Memory B cell (primary cell): ENCODE measurements around the gene SRGAP1.
"Not testable (repeated sequence)": the region's sequence is repeated elsewhere in the genome, so short reads cannot be mapped to it uniquely, and the experiment has no call there.

ENCODE experiments used
- ATAC-seq: fragments of 150-1000 bp; cut with Tn5 transposase; 2 replicates; pipeline ENCODE4 v1.10.0; 2021; ENCODE audit warnings: low read depth, mild to moderate bottlenecking, moderate library complexity
- DNase-seq, 2 donors: peaks; one replicate each; pipeline ENCODE4 v3.0.0; 2022; ENCODE audit warnings: low spot score in 2 of 2
- H3K27ac Mint-ChIP-seq: one replicate; pipeline ENCODE4 v1.8.0; 2022; ENCODE audit warnings: mild to moderate bottlenecking, moderate library complexity, mixed read lengths
- H3K27me3 Mint-ChIP-seq: one replicate; pipeline ENCODE4 v1.8.0; 2022; ENCODE audit warnings: mixed read lengths
- H3K36me3 Mint-ChIP-seq: one replicate; pipeline ENCODE4 v1.8.0; 2022; ENCODE audit warnings: mild to moderate bottlenecking, mixed read lengths
- H3K4me1 Mint-ChIP-seq: one replicate; pipeline ENCODE4 v1.8.0; 2022; ENCODE audit warnings: mixed read lengths
- H3K4me3 Mint-ChIP-seq: one replicate; pipeline ENCODE4 v1.8.0; 2022; ENCODE audit warnings: mild to moderate bottlenecking, moderate library complexity, mixed read lengths
- H3K9me3 Mint-ChIP-seq: one replicate; pipeline ENCODE4 v1.8.0; 2022; ENCODE audit warnings: mixed read lengths

SRGAP1 gene

DNA sequence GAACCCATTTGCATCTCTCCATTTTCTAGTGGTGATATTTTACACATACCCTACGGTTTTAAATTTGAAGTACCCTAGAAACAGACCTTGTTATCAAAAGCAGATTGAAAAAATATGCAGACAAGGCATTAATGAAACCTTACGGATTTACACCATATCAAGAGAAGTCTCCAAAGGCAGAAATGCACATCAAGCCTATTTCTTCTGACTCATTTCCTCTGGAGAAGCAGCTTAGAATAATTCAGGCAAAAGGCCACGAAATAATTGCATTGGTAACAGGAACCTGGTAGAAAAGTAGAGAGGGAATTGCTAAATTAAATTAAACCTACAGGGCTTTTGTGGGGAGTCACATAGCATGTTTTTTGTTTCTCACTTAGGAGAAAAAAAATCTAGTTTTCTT, 342.9 kb downstream of the SRGAP1 start:
- no peak for ATAC-seq
- no peak for DNase-seq

DNA sequence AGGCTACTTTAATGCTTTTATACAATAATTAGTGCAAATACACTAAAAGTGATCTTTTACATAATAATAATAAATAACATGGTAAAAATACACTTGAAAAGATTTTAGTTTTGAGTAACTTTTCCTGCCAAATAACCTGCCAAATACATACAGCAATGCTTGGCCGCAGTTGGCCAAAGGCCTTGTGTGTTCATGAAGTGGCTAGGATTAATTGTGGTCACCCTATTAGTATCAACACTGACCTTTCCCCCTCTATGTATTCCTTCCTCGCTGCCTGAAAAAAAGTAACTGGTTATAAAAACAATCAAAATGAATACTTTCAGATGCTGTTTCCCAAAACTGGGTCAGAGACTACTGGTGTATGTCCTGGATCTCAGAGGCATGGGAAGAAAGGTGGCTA, 343.3 kb downstream of the SRGAP1 start:
- H3K27ac Mint-ChIP-seq = no peak overlapping the region
- H3K9me3 Mint-ChIP-seq = peaks cover 2% of the 10 kb centered on the region
- no peaks in the 10 kb centered on the region for H3K27me3 Mint-ChIP-seq
- H3K4me1 Mint-ChIP-seq = no peaks in the 10 kb centered on the region
- no peak overlapping the region for H3K4me3 Mint-ChIP-seq
- DNase-seq = no peak
- peaks cover 32% of the 10 kb centered on the region for H3K36me3 Mint-ChIP-seq
- ATAC-seq = no peak

More for the DNA sequence above, 342.9 kb downstream of the SRGAP1 start:
- Mint-ChIP-seq H3K27ac (no peak overlapping the region), H3K4me3 (no peak overlapping the region), H3K36me3 (peaks cover 29% of the 10 kb centered on the region), H3K9me3 (peaks cover 3% of the 10 kb centered on the region), H3K4me1 (no peaks in the 10 kb centered on the region), H3K27me3 (no peaks in the 10 kb centered on the region)

DNA sequence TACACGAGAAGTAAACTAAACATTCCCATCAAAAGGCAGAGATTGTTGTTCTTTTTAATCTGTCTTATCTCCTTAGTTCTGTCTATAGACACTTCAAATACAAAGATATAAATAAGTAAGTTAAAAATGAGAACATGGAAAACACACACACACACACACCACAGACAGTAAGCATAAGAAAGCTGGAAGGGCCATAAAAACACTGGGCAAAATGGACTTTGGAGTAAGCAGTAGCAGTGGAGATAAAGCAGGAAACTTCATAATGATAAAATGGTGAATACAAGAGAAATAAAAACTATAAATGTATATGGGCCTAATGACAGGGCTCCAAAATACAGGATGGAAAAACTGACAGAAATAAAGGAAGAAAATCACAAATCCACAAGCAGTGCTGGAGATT, 345.0 kb downstream of the SRGAP1 start:
- DNase-seq (no peak), ATAC-seq (no peak)
- H3K27ac Mint-ChIP-seq = no peak overlapping the region
- H3K9me3 Mint-ChIP-seq = no peaks in the 10 kb centered on the region
- H3K4me3 Mint-ChIP-seq = no peak overlapping the region
- H3K36me3 Mint-ChIP-seq = peaks cover 28% of the 10 kb centered on the region
- no peaks in the 10 kb centered on the region for H3K4me1 Mint-ChIP-seq
- no peaks in the 10 kb centered on the region for H3K27me3 Mint-ChIP-seq

DNA sequence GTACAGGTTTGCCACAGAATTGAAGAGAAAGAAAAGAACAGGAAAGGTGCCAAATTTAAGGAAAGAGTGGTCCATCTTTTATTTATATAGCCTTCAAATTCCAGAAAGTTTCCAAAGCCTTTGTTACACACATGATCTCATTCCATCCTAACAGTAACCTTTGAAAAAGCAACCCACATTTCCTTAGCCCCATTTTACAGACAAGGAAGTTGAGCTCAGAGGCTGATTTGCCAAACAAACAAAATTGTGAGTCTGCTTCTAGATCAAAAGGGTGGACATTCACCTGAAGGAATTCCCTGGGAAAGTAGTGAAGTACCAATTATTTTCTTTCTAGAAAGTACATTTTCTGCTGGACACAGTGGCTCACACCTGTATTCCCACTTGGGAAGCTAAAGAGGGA, 345.6 kb downstream of the SRGAP1 start:
- Mint-ChIP-seq H3K27me3 (no peaks in the 10 kb centered on the region), H3K9me3 (no peaks in the 10 kb centered on the region), H3K36me3 (peaks cover 30% of the 10 kb centered on the region), H3K27ac (no peak overlapping the region), H3K4me3 (no peak overlapping the region), H3K4me1 (no peaks in the 10 kb centered on the region)
- DNase-seq (no peak), ATAC-seq (no peak)

DNA sequence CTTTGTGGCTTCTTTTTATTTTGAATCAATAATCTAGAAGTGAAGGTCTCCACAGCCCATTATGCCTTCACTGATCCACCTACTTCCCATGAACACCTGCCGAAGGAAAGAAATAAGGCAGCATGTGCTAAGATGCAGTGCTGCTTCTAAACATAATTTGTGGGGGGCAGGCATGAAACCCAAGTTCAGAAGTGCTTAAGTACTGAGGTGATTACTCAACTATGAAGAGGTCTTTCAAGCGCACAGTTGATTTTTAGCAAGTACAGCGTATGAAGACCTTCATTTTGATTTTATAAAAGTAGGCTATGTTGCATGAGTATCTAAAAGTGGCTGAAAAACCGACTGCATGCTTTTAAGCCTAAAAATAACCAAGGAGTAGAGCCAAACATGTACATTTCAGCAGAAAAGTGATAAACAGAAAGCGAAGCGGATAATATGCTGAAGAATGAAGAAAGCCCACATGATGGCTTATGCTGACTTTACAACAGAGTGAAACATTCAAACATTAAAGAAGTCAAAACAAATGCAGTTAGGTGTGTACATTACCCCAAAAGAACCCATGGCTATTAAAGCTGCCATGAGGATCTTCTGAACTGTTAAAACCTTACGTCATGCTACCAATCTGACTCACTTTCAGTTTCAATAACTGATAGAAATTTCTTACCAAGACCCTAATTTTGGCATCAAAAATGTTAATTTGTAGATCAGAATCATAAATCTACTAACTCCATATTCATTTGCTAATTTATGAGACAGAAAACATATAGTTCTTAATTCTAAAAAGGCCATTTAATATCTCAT, 348.3 kb downstream of the SRGAP1 start:
- no peak overlapping the region for H3K4me3 Mint-ChIP-seq
- no peaks in the 10 kb centered on the region for H3K9me3 Mint-ChIP-seq
- H3K4me1 Mint-ChIP-seq = no peaks in the 10 kb centered on the region
- DNase-seq (no peak), ATAC-seq (no peak)
- peaks cover 30% of the 10 kb centered on the region for H3K36me3 Mint-ChIP-seq
- no peak overlapping the region for H3K27ac Mint-ChIP-seq
- no peaks in the 10 kb centered on the region for H3K27me3 Mint-ChIP-seq

DNA sequence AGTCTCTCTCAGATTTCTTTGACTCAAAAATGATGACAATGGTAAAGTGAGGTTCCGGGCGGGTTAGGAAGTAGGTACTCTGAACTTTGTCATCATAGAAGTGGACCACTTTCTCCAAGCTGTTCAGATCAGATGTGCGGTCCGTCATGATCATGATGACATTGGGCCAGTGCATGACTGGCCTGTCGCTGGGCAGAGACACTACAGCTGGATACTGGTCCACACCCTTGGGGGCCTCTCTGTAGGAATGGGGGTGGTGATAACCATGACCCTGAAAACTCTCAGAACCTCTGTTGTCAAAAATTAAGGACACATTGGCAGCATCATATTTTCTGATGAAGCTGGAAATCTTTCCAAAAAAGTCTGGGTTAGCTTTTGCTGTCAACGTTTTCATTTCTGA, 349.4 kb downstream of the SRGAP1 start:
- ATAC-seq (no peak), DNase-seq (no peak)
- no peak overlapping the region for H3K27ac Mint-ChIP-seq
- H3K27me3 Mint-ChIP-seq = no peaks in the 10 kb centered on the region
- H3K9me3 Mint-ChIP-seq = no peaks in the 10 kb centered on the region
- no peaks in the 10 kb centered on the region for H3K4me1 Mint-ChIP-seq
- no peak overlapping the region for H3K4me3 Mint-ChIP-seq
- H3K36me3 Mint-ChIP-seq = peaks cover 27% of the 10 kb centered on the region

DNA sequence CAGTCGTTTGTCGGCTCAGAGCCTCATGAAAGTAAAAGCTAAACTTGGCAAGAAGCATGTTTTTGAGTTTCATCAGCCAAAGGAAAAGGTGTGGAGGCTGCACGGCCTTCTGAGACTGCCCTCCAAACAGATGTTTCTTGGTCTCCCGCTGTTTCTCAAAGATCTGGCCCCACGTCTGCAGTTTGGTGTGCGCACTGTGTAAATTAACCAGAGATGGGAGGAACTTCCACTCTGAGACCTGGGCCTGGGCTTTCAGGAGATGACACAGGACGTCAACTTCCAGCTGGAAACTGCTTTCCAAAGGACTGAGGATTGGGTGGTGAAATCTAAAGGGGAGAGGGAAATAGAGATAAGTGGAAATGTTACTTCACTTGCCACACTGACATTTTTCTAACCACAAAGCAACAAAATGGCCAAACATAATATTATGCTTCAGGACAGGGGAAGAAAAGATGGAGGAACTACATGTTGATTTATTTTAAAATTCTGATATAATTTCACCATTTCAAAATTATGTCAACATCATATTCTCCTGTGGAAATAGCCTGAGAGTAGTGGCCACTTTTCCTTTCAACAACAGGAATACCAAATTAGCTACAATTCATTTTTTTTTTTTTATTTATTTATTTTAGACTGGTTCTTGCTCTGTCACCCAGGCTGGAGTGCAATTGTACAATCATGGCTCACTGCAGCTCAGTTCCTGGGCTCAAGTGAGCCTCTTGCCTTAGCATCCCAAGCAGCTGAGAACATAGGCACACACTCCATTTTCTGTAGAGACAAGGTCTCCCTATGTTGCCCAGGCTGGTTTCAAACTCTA, 350.0 kb downstream of the SRGAP1 start:
- H3K4me1 Mint-ChIP-seq = no peaks in the 10 kb centered on the region
- ATAC-seq = no peak
- H3K4me3 Mint-ChIP-seq = no peak overlapping the region
- no peak for DNase-seq
- H3K9me3 Mint-ChIP-seq = no peaks in the 10 kb centered on the region
- no peaks in the 10 kb centered on the region for H3K27me3 Mint-ChIP-seq
- no peak overlapping the region for H3K27ac Mint-ChIP-seq
- peaks cover 27% of the 10 kb centered on the region for H3K36me3 Mint-ChIP-seq

DNA sequence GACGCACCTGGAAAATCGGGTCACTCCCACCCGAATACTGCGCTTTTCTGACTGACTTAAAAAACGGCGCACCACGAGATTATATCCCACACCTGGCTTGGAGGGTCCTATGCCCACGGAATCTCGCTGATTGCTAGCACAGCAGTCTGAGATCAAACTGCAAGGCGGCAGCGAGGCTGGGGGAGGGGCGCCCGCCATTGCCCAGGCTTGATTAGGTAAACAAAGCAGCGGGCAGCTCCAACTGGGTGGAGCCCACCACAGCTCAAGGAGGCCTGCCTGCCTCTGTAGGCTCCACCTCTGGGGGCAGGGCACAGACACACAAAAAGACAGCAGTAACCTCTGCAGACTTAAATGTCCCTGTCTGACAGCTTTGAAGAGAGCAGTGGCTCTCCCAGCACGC, 351.3 kb downstream of the SRGAP1 start:
- H3K4me3 Mint-ChIP-seq, DNase-seq, ATAC-seq, H3K27me3 Mint-ChIP-seq, H3K27ac Mint-ChIP-seq, H3K9me3 Mint-ChIP-seq, H3K4me1 Mint-ChIP-seq: not testable (repeated sequence)
- peaks cover 27% of the 10 kb centered on the region for H3K36me3 Mint-ChIP-seq

DNA sequence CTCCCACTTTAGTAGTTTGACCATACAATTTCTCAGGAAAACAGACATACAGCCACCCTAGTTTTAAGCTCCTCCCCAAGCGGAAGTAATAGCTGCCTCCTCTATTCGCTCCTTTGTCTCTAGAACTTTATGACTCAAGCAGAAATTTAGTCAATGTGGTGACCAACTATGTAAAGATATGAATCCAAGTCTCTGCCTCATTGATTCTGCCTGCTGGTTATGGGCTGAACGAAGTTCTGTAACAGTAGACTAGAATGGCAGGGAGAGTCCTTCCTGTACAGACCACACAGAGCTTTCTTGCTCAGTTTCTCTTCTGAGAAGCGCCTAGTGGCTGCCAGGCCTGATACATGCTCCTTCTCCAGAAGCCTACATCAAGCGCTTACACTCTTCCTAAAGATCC, 358.5 kb downstream of the SRGAP1 start:
- ATAC-seq = no peak
- Mint-ChIP-seq H3K9me3 (peaks cover 2% of the 10 kb centered on the region), H3K27me3 (no peaks in the 10 kb centered on the region), H3K4me1 (no peaks in the 10 kb centered on the region), H3K36me3 (peaks cover 26% of the 10 kb centered on the region), H3K4me3 (no peak overlapping the region), H3K27ac (no peak overlapping the region)
- no peak for DNase-seq

DNA sequence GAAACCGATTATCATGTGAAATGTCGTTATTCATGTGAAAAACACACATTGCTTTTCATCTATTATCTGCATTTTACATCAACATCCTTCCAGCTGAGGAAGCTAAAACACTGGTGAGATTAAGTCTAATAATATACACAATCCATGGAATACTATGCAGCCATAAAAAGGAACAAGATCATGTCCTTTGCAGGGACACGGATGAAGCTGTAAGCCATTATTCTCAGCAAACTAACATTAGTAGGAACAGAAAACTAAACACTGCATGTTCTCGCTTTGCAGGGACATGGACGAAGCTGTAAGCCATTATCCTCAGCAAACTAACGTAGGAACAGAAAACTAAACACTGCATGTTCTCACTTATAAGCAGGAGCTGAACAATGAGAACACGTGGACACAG, 359.3 kb downstream of the SRGAP1 start:
- Mint-ChIP-seq H3K4me1 (no peaks in the 10 kb centered on the region), H3K4me3 (no peak overlapping the region), H3K27ac (no peak overlapping the region), H3K36me3 (peaks cover 25% of the 10 kb centered on the region), H3K9me3 (peaks cover 2% of the 10 kb centered on the region), H3K27me3 (no peaks in the 10 kb centered on the region)
- DNase-seq = no peak
- no peak for ATAC-seq

DNA sequence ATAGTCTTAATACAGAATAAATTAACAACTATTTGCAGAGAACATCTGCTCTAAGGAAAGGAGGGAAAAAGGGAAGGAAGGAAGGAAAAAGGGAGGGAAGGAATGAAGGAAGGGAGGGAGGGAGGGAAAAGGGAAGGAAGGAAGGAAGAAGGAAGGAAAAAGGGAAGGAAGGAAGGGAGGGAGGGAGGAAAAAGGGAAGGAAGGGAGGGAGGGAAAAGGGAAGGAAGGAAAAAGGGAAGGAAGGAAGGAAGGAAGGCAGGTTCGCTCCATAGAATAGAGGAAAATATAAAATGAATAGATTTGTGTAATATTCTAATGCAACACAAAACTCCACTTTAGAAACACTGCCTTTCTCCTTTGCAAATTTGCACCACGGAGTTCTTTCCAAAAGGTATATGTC, 361.0 kb downstream of the SRGAP1 start:
- no peaks in the 10 kb centered on the region for H3K4me1 Mint-ChIP-seq
- H3K9me3 Mint-ChIP-seq = peaks cover 2% of the 10 kb centered on the region
- no peak overlapping the region for H3K27ac Mint-ChIP-seq
- DNase-seq (no peak), ATAC-seq (no peak)
- no peaks in the 10 kb centered on the region for H3K27me3 Mint-ChIP-seq
- no peak overlapping the region for H3K4me3 Mint-ChIP-seq
- peaks cover 27% of the 10 kb centered on the region for H3K36me3 Mint-ChIP-seq

DNA sequence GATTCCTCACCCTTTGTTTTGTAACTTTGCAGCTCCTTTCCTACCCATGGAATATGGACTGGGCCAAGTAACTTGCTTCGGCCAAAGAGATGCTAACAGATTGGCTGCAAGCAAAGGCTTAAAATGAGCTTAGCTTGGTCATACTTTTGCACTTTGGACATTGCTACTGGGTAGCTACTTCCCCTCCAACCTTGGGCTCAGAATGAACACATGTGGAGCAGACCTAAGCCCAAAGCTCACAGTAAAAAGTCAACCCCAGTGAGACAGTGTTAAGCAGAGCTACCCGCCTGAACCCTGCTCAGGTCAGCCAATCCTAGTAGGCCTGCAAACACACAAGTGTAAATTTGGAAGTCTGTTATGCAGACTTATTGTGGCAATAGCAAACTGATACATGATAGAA, 363.0 kb downstream of the SRGAP1 start:
- no peak overlapping the region for H3K27ac Mint-ChIP-seq
- H3K36me3 Mint-ChIP-seq = peaks cover 35% of the 10 kb centered on the region
- ATAC-seq = no peak
- H3K9me3 Mint-ChIP-seq = peaks cover 2% of the 10 kb centered on the region
- no peaks in the 10 kb centered on the region for H3K4me1 Mint-ChIP-seq
- H3K27me3 Mint-ChIP-seq = no peaks in the 10 kb centered on the region
- no peak for DNase-seq
- no peak overlapping the region for H3K4me3 Mint-ChIP-seq
